GM18867 (cell line): ENCODE results near the gene ZCWPW1.

Experiments used
- ATAC-seq: cut with Tn5 transposase; IDR thresholded peaks from one replicate; pipeline ENCODE4 v1.9.1; 2021; ENCODE audit warnings: mild to moderate bottlenecking, moderate library complexity; ENCODE audit not compliant: unreplicated experiment

ZCWPW1 gene

DNA sequence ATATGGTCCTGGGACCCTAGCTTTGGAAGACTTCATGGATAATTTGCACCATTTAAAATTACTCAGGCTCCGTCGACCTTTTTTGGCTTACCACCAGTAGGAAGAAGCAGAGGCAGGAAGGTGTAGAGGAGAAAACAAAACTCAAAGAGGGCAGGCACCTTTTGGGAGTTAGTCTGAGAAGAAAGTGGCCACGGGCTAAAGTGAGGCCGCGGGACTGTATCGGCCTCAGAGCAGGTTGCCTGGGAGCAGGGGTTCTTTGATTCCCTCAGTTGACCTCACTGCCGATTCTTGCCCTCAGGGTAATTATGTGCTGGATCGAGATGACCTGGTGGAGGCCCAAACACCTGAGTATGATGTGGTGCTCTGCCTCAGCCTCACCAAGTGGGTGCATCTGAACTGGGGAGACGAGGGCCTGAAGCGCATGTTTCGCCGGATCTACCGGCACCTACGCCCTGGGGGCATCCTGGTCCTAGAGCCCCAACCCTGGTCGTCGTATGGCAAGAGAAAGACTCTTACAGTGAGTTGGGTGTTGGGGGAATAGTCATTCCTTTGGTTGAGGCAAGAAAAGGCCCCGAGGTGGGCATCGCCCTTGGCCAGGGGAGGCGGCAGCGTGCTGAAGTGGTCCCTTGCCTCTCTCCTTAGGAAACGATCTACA, 4.2 kb upstream of the ZCWPW1 start:
- ATAC-seq = no peak

DNA sequence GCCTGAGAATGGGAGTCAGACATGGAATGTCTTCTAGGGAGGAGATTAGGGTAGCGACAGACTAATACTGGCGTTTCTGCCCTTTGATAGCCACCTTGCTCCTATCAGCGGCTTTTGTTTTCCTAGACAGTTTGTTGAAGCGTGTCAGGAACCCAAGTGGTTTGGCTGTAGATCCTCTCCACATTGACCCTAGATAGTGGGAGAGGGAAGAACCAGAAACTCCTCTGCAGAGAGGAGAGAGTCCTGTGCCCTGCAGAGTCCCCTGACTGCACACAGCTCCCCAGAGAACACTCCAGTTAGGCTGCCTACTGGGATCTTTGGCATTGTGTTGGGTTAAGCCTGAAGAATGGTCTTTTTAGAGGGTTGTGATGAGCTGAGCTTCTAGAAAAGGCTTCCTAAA, 3.5 kb upstream of the ZCWPW1 start:
- no peak for ATAC-seq

DNA sequence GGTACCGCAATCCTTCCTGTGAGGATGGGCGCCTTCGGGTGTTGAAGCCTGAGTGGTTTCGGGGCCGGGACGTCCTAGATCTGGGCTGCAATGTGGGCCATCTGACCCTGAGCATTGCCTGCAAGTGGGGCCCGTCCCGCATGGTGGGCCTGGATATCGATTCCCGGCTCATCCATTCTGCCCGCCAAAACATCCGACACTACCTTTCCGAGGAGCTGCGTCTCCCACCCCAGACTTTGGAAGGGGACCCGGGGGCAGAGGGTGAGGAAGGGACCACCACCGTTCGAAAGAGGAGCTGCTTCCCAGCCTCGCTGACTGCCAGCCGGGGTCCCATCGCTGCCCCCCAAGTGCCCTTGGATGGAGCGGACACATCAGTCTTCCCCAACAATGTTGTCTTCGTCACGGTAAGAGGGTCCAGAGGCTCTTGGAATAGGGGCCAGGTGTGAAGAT, 2.8 kb upstream of the ZCWPW1 start:
- no peak for ATAC-seq

DNA sequence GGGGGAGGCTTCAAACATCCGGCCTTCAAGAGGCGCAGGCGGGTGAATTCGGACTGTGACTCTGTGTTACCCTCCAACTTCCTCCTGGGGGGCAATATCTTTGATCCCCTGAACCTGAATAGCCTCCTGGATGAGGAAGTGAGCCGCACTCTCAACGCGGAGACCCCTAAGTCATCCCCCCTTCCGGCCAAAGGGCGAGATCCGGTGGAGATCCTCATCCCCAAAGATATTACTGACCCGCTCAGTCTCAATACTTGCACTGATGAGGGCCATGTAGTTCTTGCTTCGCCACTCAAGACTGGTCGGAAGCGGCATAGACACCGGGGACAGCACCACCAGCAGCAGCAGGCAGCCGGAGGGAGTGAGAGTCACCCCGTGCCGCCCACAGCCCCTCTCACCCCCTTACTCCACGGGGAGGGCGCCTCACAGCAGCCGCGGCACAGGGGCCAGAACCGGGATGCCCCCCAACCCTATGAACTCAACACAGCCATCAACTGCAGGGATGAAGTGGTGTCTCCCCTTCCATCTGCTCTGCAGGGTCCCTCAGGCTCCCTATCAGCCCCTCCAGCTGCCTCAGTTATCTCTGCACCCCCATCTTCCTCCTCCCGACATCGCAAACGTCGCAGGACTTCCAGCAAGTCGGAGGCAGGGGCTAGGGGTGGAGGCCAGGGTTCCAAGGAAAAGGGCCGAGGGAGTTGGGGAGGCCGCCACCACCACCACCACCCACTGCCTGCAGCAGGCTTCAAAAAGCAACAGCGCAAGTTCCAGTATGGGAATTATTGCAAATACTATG, 2.2 kb upstream of the ZCWPW1 start:
- ATAC-seq = no peak

DNA sequence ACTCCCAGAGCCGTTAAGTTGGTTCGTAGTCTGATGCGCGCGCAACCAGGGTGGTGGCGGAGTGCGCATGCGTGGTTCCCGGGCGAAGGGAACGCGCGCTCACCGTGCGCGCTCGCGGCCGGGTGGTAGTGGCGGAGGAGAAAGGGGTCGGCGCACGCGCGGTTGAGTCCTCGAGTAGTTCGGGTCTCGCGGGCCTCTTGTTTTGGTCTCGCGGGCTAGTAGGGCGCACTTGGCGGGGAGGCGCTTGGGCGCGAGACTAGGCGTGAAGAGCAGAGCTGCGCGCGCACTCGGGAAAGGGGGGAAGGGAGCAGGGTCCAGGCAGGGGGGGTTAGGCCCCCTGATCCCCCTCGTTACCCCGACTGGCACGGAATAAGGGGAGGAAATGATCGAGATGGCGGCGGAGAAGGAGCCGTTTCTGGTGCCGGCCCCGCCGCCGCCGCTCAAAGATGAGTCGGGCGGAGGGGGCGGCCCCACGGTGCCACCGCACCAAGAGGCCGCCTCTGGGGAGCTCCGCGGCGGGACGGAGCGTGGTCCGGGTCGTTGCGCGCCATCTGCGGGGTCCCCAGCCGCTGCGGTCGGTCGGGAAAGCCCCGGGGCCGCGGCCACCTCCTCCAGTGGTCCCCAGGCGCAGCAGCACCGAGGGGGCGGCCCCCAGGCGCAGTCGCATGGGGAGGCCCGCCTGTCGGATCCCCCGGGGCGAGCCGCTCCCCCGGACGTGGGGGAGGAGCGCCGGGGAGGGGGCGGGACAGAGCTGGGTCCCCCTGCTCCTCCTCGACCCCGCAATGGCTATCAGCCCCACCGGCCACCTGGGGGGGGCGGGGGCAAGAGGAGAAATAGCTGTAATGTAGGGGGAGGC, 1.4 kb upstream of the ZCWPW1 start, which contains the start of gene MEPCE:
MEPCE (plus strand) TSS at position 195 of the 856 bp plus-strand sequence; CDS start at position 383, 188 bp downstream.
- ATAC-seq = peak; percentile 45

DNA sequence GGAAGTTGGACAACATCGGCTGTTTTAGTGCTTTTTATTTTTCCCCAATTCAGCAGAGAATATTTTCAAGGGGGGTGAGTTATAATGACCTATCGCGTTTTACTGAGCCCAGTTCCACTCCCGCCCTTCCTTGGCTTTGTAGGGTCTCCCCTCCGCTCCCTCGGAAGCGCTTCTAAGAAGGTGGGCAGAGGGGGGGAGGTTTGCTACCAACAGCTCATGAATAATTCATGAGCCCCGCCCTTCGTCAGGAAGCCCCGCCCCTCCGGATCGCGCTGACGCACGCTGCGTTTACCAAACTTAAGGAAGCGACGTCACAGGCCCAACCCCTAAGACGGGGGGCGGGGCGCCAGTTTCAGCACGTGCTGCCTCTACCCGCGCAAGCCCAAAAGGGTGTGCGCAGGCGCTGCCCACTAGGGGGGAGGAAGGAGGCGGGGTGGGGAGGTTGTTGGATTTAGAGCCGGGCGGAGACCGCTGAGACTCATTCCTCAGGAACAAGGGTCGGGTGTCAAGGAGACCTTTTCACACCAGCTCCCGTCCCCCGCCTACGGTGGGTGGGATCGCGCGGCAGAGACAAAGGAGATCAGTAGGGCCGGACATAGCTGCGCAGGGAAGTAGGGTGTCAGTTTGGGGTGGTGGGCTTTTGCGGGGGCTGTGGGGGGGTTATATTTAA, 599 bp upstream of the ZCWPW1 start:
- ATAC-seq = peak; percentile 48

DNA sequence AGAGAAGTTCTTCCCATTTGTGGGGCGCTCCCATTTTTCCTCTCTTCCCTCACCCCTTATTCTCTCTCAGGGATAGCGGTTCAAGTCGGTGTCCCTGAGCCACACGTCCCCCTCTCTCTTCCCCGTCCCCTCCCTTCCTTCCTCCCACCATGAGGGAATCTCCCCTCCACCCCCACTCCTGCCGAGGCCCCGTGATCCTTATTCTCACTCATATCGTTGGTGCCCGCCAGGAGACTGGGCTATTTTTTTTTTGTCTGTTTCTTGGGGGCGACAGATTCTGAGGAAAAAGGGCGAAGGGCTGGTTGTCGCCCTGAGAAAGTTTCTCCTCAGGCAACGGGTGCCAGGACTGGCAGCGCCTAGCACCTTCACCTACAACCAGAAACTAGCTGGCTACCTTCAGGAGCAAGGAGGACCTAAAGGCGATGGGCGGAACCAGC, 723 bp downstream of the ZCWPW1 start:
- no peak for ATAC-seq

DNA sequence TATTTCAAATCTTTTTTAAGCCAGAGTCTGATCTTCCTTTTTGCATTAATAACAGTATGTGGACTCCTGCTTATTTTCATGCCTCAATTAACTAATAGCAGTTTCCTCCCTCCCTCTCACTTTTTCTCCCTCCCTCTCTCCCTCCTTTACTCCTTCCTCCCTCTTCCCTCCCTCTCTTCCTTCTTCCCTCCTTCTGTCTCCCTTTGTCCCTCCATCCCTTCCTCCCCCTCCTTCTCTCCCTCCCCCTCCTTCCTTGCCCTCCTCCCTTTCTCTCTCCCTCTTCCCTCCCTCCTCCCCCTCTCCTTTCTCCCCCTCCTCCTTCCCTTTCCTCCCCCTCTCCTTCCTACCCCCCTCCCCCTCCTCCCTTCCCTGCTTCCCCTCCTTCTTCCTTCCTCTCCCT, 2.0 kb downstream of the ZCWPW1 start:
- no peak for ATAC-seq

DNA sequence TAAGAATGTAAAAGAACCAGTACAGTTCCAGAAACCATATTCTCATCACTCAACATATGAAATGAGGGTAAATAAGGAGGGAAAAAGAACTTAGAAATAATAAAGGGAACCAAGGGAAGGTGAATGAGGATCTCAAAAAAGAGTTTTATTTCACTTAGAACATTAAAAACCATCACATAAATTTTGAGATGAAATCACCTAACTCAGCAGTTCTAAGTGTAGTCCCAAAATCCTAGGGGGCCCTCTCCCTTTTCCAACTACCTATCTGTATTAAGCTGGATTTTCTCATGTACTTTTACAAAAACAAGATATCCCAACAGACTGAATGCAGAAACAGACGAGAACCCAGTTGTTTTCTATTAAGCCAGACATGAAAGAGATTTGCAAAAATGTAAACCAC, 3.2 kb downstream of the ZCWPW1 start:
- no peak for ATAC-seq

DNA sequence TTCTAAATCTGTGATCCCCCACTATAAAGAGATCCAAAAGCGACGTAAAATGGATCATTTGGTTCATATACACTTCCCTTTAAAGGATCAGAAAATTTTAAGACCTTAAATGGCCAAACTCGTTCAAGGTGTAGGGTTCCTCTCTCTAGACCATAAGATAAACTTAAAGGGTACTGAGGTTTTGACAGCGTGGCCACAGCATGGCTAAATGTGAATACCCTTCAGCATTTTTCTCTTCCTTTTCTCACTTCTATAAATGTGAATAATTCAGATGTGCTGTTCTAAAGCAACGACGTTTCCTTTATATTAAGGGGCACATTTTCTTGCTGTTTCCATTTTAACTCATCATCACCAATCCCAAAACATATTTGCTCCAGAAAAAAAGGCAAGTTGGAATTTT, 5.2 kb downstream of the ZCWPW1 start:
- no peak for ATAC-seq

DNA sequence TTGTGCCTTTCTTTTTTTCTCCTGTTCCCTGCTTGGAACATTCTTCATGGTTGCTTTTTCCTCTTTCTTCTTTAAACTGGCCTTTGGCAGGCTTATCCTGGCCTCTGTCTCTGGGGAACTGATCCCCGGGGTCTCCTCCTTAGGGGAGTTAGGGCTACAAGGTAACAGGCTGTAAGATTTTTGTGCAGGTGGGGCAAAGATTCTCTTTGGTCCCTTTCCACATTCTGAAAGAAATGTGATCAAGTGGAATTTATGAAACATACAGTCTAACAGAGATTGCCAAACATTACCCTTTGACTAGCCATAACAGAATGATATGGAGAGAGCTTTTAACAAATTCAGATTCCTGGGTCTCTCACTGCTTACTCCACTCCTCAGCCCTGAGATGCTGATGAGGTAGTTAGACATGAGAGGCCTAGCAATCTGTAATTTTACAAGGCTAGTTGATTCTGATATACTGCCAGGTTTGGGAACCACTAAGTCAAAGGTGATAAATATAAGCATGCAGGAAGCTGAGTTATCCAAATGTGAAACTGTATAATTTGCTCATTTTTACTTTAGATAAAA, 8.8 kb downstream of the ZCWPW1 start:
- ATAC-seq = no peak

DNA sequence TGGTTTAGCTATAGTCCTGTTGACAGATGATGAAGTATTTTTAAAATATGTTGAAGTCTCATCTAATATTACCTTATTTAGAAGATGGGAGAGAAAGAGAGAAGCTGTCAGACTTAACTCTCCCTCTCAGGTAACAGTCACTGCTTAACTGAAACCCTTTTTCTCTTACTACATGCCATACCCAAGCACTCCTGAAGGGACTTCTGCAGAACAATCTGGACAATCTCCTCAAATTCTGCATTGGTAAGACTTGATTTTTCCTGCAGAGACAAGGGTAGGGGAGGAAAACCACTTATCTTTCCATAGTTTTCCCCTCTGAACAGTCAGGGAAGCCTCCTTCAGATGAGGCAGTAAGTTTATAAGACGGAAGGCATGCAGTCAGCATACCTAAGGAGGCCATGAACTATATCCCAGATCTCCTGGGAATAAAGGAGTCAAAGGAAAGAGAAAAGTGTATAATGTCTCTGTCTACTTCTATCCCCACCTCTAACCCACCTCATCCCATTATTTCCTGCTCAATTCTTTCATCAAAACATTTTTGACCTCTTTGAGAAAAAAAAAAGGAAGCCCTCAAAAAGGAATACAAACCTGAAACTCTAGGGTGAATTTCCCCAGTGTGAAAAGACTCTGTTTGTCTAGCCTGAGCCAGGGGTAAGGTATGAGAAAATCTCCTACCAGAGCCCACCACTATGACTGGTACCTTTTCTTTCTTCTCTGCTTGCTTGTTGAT, 9.4 kb downstream of the ZCWPW1 start:
- ATAC-seq = no peak

DNA sequence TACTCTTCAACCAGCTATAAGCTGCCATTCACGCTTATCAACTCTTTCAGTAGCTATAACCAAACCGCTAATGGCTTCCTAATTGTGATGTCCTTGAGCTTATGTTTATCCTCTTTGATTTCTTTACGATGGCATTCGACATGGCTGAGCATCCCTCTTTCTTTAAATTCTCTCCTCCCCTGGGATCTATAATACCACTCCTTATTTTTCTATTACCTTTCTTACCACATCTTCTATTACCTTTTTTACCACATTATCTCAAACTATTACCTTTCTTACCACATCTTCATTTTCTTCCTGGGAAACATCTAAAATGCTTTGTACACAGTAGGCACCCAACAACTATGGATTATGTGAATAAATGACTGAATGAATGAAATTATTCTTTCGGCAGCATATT, 13.1 kb downstream of the ZCWPW1 start:
- no peak for ATAC-seq

DNA sequence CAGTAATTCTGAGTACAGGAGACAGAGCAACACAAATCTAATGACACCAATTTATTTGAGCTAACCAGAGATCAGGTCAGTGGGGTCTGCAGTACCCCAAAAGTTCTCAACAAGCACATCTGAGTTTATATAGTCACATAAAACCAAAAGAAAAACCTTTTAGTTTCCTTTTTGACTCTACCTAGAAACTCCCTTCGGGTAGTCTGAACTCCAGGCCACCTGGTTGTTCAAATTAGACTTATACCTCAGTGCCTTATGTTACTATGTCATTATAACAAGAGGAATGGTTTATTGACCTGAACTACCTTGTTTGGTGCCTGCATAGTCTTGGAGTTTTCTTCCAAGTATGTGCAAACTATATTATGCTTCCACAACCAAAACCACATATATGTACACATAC, 14.6 kb downstream of the ZCWPW1 start:
- no peak for ATAC-seq

DNA sequence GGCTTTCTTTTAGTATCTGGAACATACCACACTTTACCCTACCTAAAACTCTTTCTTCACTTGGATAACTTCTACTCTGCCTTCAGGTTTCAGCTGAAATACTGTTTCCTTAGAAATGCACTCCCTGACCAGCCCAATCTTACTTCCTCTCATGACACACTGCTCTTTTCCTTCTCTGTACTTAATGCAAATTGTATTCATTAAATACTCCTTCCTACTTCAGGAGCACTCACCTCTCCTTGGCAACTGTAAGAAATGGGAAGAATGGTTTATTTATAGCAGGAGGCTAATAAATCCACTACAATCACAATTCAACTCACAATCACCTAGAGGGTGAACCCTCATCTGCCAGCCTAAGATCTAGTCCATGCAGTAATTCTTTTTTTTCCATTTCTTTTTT, 15.2 kb downstream of the ZCWPW1 start:
- ATAC-seq = no peak

DNA sequence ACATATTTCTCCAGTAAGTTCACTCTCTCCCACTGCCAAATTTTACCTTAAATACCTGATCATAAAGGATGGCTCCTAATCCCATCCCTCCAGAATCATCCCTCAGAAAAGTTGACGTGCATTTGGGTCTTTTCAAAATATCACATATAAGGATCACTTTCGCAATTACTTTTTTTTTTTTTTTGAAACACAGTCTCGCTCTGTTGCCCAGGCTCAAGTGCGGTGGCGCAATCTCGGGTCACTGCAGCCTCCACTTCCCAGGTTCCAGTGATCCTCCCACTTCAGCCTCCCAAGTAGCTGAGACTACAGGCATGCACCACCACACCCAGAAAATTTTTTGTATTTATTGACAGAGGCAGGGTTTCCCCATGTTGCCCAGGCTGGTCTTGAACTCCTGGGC, 17.4 kb downstream of the ZCWPW1 start:
- no peak for ATAC-seq

DNA sequence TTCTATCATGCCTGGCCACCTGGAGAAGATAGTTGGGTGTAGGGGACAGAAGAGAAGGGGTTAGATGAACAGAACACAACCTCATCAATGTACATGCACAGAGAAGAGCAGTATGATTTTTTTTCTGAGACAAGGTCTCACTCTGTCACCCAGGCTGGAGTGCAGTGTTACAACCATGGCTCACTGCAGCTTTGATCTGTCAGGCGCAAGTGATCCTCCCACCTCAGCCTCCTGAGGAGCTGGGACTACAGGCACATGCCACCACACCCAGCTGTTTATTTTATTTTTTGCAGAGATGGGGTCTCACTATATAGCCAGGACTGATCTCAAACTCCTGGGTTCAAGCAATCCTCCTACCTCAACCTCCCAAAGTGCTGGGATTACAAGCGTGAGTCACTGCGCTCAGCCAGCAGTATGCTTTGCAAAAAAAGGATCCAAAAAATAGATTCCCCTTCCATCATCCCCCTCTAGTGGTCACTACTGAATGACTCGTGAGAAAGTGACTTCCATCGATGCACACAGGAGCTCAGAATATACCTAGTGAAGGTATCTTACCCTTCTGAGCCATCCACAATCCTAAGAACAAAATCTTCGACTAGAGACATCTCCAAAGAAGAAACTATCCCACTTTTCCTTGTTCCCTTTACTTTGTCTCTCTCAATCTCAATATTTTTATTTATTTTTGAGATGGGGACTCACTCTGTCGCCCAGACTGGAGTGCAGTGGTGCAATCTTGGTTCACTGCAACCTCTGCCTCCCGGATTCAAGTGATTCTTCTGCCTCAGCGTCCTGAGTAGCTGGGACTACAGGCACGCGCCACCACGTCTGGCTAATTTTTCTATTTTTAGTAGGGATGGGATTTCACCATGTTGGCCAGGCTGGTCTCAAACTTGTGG, 21.0 kb downstream of the ZCWPW1 start:
- ATAC-seq = no peak

DNA sequence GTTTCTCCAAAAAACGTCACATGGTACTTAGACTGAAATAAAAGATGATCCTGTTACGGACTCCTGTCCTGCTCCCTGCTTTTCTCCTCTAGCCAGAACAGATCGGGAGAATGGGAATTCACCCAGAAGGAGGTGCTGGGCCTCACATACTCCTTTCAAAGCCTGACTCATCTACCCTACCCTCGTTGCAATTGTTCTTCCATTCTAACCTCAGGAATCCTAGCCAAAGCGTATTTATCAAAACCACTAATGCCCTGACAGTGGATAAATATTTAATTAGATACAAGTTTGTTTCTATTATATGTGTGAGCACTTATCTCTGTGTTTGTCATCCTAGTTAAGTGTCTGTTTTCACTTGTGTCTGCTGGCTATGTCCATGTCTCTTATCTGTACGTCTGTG, 21.7 kb downstream of the ZCWPW1 start:
- no peak for ATAC-seq

DNA sequence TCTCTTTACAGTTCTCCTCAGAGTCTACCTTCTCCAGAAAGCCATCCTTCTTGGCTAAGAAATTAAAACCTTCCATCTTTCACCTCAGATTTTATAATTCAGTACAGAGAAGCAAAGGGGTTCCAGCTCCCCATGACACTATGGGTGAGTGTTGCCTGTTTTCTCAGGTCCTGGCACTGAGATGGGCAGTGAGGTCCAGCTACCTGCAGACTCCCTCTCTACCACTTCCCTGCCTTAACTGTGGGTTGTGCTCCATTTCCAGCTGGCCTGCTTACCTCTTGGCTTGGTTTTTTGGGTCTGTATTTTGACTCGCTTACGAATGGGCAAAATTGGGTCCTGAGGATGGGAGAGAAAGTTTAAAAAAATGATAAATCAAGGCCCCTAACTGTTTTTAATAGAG, 26.3 kb downstream of the ZCWPW1 start:
- ATAC-seq = no peak
